GM12872 (cell line): ENCODE results near the gene SLC12A7.

Experiments
- TF ChIP-seq, protein P1 (sequence below): IDR thresholded peaks from 3 replicates; pipeline ENCODE4 v1.5.1; 2011; ENCODE audit warnings: low read depth, mild to moderate bottlenecking, low read length, moderate library complexity; ENCODE audit not compliant: insufficient read depth

Gene SLC12A7

GRCh38 chr5:1093361-1093760 lies 18.5 kb downstream of the SLC12A7 start:
- TF ChIP-seq, protein P1, sequence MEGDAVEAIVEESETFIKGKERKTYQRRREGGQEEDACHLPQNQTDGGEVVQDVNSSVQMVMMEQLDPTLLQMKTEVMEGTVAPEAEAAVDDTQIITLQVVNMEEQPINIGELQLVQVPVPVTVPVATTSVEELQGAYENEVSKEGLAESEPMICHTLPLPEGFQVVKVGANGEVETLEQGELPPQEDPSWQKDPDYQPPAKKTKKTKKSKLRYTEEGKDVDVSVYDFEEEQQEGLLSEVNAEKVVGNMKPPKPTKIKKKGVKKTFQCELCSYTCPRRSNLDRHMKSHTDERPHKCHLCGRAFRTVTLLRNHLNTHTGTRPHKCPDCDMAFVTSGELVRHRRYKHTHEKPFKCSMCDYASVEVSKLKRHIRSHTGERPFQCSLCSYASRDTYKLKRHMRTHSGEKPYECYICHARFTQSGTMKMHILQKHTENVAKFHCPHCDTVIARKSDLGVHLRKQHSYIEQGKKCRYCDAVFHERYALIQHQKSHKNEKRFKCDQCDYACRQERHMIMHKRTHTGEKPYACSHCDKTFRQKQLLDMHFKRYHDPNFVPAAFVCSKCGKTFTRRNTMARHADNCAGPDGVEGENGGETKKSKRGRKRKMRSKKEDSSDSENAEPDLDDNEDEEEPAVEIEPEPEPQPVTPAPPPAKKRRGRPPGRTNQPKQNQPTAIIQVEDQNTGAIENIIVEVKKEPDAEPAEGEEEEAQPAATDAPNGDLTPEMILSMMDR = no peak

- TF ChIP-seq, protein P1 = no peak
Measured at GRCh38 chr5:1092122-1092521, 19.7 kb downstream of the SLC12A7 start.

DNA sequence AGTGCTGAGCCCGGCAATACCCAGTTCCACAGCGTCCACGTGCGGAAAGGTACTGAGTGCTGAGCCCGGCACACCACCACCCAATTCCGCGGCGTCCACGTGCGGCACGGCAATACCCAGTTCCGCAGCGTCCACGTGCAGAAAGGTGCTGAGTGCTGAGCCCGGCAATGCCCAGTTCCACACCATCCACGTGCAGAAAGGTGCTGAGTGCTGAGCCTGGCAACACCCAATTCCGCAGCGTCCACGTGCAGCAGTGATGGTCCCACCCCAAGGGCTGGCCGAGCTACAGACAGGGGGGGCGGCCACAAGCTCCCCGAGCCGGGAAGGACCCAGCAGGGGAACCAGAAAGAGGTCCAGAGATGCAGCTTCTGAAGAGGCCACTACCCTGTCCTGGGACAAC lies 20.2 kb downstream of the SLC12A7 start:
- TF ChIP-seq, protein P1 = no peak

DNA sequence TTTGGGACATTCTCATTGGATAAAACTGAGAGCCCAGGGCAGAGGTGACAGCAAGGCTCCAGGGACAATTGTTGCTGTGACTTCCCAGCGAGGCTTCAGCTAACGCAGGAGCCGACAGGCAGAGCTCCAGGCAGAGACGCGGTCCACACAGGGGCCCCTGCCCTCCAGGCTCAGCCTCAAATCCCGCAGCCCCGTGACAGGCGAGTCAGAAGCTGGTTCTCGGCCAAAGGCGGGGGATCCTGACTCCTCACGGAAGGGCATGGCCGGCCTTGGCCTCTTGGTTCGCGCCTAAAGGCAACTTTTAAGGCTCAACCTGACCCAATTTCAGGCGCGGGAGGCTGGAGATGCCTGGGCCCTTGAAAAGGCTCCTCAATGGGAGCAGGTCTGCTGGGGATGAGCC lies 21.3 kb downstream of the SLC12A7 start:
- TF ChIP-seq, protein P1 = no peak

DNA sequence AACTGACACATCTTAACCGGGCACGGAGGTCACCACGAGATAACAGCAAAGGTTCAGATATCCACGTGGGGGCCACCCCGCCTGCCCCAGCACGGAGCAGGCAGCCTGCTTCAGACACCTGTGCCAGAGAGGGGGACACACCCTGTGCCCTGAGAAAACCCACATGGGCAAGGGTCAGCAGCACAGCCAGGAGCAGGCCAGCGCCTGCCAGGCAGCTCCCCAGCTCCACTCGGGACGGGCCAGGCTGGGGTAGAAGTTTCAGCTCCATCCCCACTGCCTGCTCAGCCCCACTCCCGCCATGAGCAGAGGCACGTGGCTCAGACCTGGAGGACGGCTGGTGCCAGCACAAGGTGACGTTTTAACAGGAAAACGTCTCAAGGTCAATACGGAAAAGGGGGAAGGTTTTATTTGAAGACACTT lies 22.2 kb downstream of the SLC12A7 start:
- TF ChIP-seq, protein P1 = no peak

DNA sequence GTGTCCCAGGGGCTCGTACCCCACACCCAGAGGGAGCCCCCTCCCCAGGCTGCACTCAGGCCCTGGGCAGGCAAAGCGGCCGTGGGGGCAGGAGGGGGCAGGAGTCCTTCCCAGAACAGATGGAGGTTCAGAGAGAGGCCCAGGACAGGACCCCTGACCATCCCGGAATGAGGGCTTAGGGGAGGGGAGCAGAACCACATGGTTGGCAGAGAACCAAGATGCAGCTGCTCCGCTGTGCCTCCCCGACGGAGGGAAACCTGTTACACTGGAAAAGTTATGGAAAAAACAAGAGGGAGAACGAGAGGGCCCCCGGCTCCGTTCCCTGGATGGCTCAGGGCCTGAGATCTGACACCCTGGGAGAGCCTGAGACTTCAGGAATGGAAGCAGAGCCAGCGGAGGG lies 22.7 kb downstream of the SLC12A7 start:
- TF ChIP-seq, protein P1 = no peak

DNA sequence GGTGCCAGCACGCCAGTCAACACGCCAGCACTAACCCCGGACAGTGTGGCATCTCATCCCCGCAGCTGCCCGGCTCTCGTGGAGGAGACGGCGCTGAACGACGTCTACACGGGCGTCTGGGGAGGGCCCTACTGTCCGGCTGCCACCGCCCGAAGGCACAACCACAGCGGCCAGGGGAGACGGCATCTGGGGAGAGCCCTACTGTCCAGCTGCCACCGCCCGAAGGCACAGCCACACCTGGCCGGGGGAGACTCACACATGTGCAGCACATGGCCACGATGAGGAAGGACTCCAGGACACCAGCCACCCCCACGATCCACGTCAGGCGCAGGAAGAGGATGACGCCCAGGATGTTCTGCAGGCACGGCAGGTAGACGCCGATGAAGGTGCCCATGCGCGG lies 23.1 kb downstream of the SLC12A7 start:
- TF ChIP-seq, protein P1 = no peak

- TF ChIP-seq, protein P1 = no peak
Measured at GRCh38 chr5:1088031-1088430, 23.8 kb downstream of the SLC12A7 start.
